Activated CD4-positive, alpha-beta T cell treated with anti-CD3 and anti-CD28 coated beads, Interleukin-2, amount 50 U/mL, for 48 hours (primary cell): ENCODE measurements around the gene ERMN.
A peak's percentile ranks its signal among the peaks of the same experiment; 100 is the strongest.

Experiments
- DNase-seq, 2 experiments: peaks; one replicate each; pipeline ENCODE4 v3.0.0-alpha.2; 2020

The ERMN gene

GRCh38 chr2:157327621-157328500 is 2.2 kb upstream of the ERMN start:
- DNase-seq, result peak; percentile 94 to 96

GRCh38 chr2:157327200-157327599 is 1.6 kb upstream of the ERMN start:
- no peak for DNase-seq

GRCh38 chr2:157326698-157327097 is 1.1 kb upstream of the ERMN start:
- DNase-seq, result no peak

GRCh38 chr2:157324331-157324843 is 1.2 kb downstream of the ERMN start:
- no peak for DNase-seq

- DNase-seq, result no peak
Measured at GRCh38 chr2:157322432-157322831, 3.2 kb downstream of the ERMN start.

- DNase-seq, result no peak
Measured at GRCh38 chr2:157321466-157321865, 4.2 kb downstream of the ERMN start.

GRCh38 chr2:157320409-157320808 is 5.2 kb downstream of the ERMN start:
- DNase-seq, result no peak

GRCh38 chr2:157319795-157320194 is 5.8 kb downstream of the ERMN start:
- DNase-seq, result no peak

GRCh38 chr2:157318884-157319283 is 6.7 kb downstream of the ERMN start:
- no peak for DNase-seq

GRCh38 chr2:157315901-157316300 is 9.7 kb downstream of the ERMN start:
- no peak for DNase-seq

- DNase-seq, result no peak
Measured at GRCh38 chr2:157312866-157313486, 12.6 kb downstream of the ERMN start.

GRCh38 chr2:157311706-157312105 is 13.9 kb downstream of the ERMN start:
- no peak for DNase-seq

GRCh38 chr2:157309878-157310277 is 15.7 kb downstream of the ERMN start:
- DNase-seq, result no peak

GRCh38 chr2:157307021-157307420 is 18.6 kb downstream of the ERMN start:
- no peak for DNase-seq

- DNase-seq, result no peak
Measured at GRCh38 chr2:157305723-157306110, 19.9 kb downstream of the ERMN start.

- no peak for DNase-seq
Measured at GRCh38 chr2:157304811-157305722, 20.6 kb downstream of the ERMN start.

GRCh38 chr2:157303612-157304011 is 22.0 kb downstream of the ERMN start:
- no peak for DNase-seq

GRCh38 chr2:157302492-157303099 is 23.0 kb downstream of the ERMN start:
- DNase-seq, result peak in 1 of 2 experiments; percentile 20

- DNase-seq, result no peak
Measured at GRCh38 chr2:157301307-157301706, 24.3 kb downstream of the ERMN start.

GRCh38 chr2:157296958-157297357 is 28.7 kb downstream of the ERMN start:
- no peak for DNase-seq

GRCh38 chr2:157296490-157296889 is 29.1 kb downstream of the ERMN start:
- no peak for DNase-seq

GRCh38 chr2:157292853-157293252 is 32.8 kb downstream of the ERMN start:
- DNase-seq, result no peak

- DNase-seq, result no peak
Measured at GRCh38 chr2:157291018-157291417, 34.6 kb downstream of the ERMN start.
